ENCODE measurements around the gene RBBP7. TPM values are rescaled to one million over a fixed set of nuclear protein-coding genes. Genes with fewer than 3 reads are reported as not detected.

RBBP7 gene
- total and polyA plus RNA-seq, 8 donors, result 60.9 to 152 (median 109) TPM

DNA sequence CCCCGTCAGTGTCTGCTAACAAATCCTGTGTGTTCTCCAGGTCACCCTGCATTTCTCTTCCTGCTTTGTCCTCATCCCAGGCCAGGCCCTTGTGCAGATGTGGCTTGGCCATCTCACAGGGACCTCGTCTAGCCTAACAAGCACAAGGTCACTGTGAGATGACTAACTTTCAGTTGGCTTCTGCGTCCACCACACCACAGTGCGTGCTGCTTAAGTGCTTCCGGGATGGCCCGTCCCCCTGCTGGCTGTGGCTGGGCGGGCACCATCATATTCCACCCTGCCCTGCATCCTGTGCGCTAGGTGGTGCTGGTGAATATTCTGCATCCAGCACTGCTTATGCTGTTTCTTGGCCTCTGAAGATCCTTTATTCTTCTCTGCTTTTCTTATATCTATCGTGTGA, 33.8 kb downstream of the RBBP7 start:
- Histone ChIP-seq H3K4me1 (peaks cover 6 to 26% (median 13%) of the 10 kb centered on the region in 4 donors), H3K4me3 (no peak overlapping the region), H3K36me3 (peaks cover 0 to 95% (median 60%) of the 10 kb centered on the region in 4 donors), H3K27me3 (no peaks in the 10 kb centered on the region), H3K9me3 (no peaks in the 10 kb centered on the region), H3K27ac (peak overlapping the region in 1 of 5 donors; percentile 34)
- intact Hi-C loops (cut with DNase I; ENCODE audit: low total_unique reads), result no loop called here
- DNase-seq, result peak; percentile 49 to 76
- TF ChIP-seq POLR2A (IDR thresholded peaks at IDR 0.05) (no peak), EP300 (IDR thresholded peaks at IDR 0.05) (no peak), POLR2AphosphoS5 (IDR thresholded peaks at IDR 0.05) (peak in 1 of 3 donors; percentile 45)
- TF ChIP-seq, protein P1, sequence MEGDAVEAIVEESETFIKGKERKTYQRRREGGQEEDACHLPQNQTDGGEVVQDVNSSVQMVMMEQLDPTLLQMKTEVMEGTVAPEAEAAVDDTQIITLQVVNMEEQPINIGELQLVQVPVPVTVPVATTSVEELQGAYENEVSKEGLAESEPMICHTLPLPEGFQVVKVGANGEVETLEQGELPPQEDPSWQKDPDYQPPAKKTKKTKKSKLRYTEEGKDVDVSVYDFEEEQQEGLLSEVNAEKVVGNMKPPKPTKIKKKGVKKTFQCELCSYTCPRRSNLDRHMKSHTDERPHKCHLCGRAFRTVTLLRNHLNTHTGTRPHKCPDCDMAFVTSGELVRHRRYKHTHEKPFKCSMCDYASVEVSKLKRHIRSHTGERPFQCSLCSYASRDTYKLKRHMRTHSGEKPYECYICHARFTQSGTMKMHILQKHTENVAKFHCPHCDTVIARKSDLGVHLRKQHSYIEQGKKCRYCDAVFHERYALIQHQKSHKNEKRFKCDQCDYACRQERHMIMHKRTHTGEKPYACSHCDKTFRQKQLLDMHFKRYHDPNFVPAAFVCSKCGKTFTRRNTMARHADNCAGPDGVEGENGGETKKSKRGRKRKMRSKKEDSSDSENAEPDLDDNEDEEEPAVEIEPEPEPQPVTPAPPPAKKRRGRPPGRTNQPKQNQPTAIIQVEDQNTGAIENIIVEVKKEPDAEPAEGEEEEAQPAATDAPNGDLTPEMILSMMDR (IDR thresholded peaks at IDR 0.05), result peak in 4 of 7 experiments; percentile 23 to 51 (median 47)
- WGBS, 5 donors, result 42 to 77% (median 53%) methylated on average over 9 of the region's 9 CpGs

DNA sequence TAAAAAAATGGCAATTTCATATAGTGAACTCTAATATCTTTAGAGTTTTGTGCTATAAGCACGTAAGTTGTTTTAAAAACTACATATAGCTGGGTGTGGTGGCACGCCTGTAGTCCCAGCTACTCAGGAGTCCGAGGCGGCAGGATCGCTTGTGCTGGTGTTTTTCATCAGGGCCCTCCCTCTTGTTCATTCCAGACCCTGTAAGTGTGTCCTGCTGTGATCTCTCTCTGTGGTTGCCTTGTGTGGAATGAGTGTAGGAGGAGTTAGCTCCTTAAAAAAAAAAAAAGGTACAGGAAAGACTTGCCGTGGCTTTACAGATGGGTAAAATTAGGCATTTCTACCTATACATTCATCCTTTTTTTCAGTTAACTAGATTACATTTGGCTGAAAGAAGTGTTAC, 35.4 kb downstream of the RBBP7 start:
- Histone ChIP-seq H3K36me3 (peaks cover 0 to 86% (median 52%) of the 10 kb centered on the region in 4 donors), H3K27me3 (no peaks in the 10 kb centered on the region), H3K4me1 (peaks cover 6 to 24% (median 12%) of the 10 kb centered on the region in 4 donors), H3K9me3 (no peaks in the 10 kb centered on the region), H3K27ac (peak overlapping the region in 1 of 5 donors; percentile 31), H3K4me3 (no peak overlapping the region)
- no peak for DNase-seq
- intact Hi-C loops (cut with DNase I; ENCODE audit: low total_unique reads), result no loop called here
- 75 to 94% (median 87%) methylated on average over 6 of the region's 6 CpGs for WGBS, 5 donors
- no peak for TF ChIP-seq POLR2AphosphoS5 (IDR thresholded peaks at IDR 0.05)
- TF ChIP-seq EP300 (IDR thresholded peaks at IDR 0.05), result no peak
- no peak for TF ChIP-seq POLR2A (IDR thresholded peaks at IDR 0.05)
- TF ChIP-seq, protein P1 (IDR thresholded peaks at IDR 0.05), result no peak

DNA sequence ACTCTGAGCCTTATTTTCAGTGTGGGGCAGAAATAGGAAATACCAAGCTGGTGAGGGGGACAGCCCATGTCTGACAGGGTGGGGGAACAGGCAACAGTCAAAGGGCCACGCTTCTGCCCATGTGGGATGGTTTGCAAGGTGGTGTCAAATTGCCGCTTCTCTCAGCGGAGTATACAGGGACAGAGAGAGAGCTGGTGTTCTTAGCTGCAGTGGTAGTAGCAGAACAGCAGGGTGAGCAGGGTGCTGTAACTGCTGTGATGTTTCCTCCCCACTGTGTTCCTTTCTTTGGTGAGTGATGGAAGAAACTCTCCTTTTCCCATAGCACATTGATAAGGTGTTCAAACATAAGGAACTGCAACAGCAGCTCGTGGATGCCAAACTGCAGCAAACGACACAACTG, 37.9 kb downstream of the RBBP7 start:
- no peak overlapping the region for H3K4me3 ChIP-seq
- whole genome bisulfite sequencing, 5 donors, result 30 to 78% (median 60%) methylated on average over 5 of the region's 5 CpGs

DNA sequence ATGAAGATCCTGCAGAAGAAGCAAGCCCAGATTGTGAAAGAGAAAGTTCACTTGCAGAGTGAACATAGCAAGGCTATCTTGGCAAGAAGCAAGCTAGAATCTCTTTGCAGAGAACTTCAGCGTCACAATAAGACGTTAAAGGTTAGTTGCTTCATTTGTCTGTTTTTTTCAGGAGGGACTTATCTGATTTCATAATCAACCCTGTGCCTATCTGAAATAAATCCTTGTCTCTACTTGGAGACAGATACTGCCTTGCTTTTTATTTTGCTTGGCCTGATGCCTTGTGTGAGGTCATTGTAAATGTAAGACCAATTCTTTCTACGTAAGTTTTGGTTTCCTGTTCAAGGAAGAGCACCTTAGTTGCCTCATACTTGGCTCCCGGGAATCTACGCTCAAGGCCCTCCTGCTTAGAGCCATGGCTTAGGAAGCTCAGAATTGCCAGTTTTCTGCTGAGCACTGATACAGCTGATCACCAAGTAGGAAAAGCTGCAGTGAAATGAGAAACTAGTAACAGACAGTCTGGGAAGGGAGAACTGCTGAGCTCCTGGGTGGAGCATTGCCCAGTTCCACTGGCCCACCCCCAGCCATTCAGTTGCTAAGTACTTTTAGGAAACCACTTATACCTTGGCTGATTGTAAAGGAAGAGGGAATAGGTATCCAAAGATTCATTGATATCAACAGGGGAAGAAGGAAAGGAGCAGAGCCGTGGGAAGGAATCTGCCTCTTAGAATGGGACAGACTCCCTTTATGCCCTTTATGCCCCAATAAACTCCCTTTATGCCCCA, 41.8 kb downstream of the RBBP7 start:
- no peak for TF ChIP-seq POLR2A (IDR thresholded peaks at IDR 0.05)
- peak in 2 of 3 donors; percentile 16 to 17 for TF ChIP-seq POLR2AphosphoS5 (IDR thresholded peaks at IDR 0.05)
- WGBS, 5 donors, result 38 to 65% (median 44%) methylated on average over 6 of the region's 6 CpGs
- Histone ChIP-seq H3K36me3 (peaks cover 0 to 55% (median 30%) of the 10 kb centered on the region in 4 donors), H3K9me3 (no peaks in the 10 kb centered on the region), H3K27me3 (no peaks in the 10 kb centered on the region), H3K4me1 (peaks cover 0 to 31% (median 0%) of the 10 kb centered on the region in 4 donors), H3K4me3 (no peak overlapping the region), H3K27ac (peak overlapping the region in 4 of 5 donors; percentile 33 to 80 (median 65))
- intact Hi-C loops (cut with DNase I; ENCODE audit: low total_unique reads), result no loop called here
- peak in 1 of 2 donors; percentile 43 for DNase-seq

More for the DNA sequence above, 37.9 kb downstream of the RBBP7 start:
- intact Hi-C loops (cut with DNase I; ENCODE audit: low total_unique reads), result no loop called here
- DNase-seq, result no peak
- no peak for TF ChIP-seq POLR2AphosphoS5 (IDR thresholded peaks at IDR 0.05)
- TF ChIP-seq POLR2A (IDR thresholded peaks at IDR 0.05), result no peak
- TF ChIP-seq EP300 (IDR thresholded peaks at IDR 0.05), result no peak
- TF ChIP-seq, protein P1 (IDR thresholded peaks at IDR 0.05), result no peak
- Histone ChIP-seq H3K4me1 (peaks cover 0 to 22% (median 0%) of the 10 kb centered on the region in 4 donors), H3K36me3 (peaks cover 0 to 70% (median 47%) of the 10 kb centered on the region in 4 donors), H3K27ac (no peak overlapping the region), H3K27me3 (no peaks in the 10 kb centered on the region), H3K9me3 (no peaks in the 10 kb centered on the region)

Data from stomach (tissue), 9 donors.